Measurements from ENCODE around the gene PLEKHB2. TPM values are rescaled to one million over a fixed set of nuclear protein-coding genes. Genes with fewer than 3 reads are reported as not detected.

The PLEKHB2 gene
- total RNA-seq, 1 donor from 2014 or later, result 43.4 TPM

GRCh38 chr2:131152074-131152473 is 46.9 kb downstream of the PLEKHB2 start:
- no peaks in the 10 kb centered on the region for H3K9me3 Mint-ChIP-seq
- TF ChIP-seq CTCF (conservative IDR thresholded peaks at IDR 0.05), result no peak
- DNase-seq (ENCODE audit: extremely low spot score, unreplicated experiment), result no peak
- H3K27ac Mint-ChIP-seq, result no peak overlapping the region
- H3K27me3 Mint-ChIP-seq, result peaks cover 3% of the 10 kb centered on the region
- peaks cover 6% of the 10 kb centered on the region for H3K4me1 Mint-ChIP-seq (ENCODE audit: unreplicated experiment)
- H3K36me3 Mint-ChIP-seq, result peaks cover 7% of the 10 kb centered on the region
- no peak overlapping the region for H3K4me3 Mint-ChIP-seq

GRCh38 chr2:131153529-131153928 is 48.4 kb downstream of the PLEKHB2 start:
- H3K27me3 Mint-ChIP-seq, result peaks cover 9% of the 10 kb centered on the region
- peak overlapping the region; percentile 64 for H3K27ac Mint-ChIP-seq
- no peaks in the 10 kb centered on the region for H3K9me3 Mint-ChIP-seq
- H3K4me3 Mint-ChIP-seq, result no peak overlapping the region
- no peak for DNase-seq (ENCODE audit: extremely low spot score, unreplicated experiment)
- no peak for TF ChIP-seq CTCF (conservative IDR thresholded peaks at IDR 0.05)
- peaks cover 6% of the 10 kb centered on the region for H3K4me1 Mint-ChIP-seq (ENCODE audit: unreplicated experiment)
- peaks cover 7% of the 10 kb centered on the region for H3K36me3 Mint-ChIP-seq

GRCh38 chr2:131154071-131154531 is 49.0 kb downstream of the PLEKHB2 start:
- Mint-ChIP-seq H3K4me1 (ENCODE audit: unreplicated experiment) (peaks cover 6% of the 10 kb centered on the region), H3K4me3 (no peak overlapping the region), H3K27me3 (peaks cover 9% of the 10 kb centered on the region), H3K9me3 (no peaks in the 10 kb centered on the region), H3K27ac (peak overlapping the region; percentile 64), H3K36me3 (peaks cover 7% of the 10 kb centered on the region)
- peak; percentile 91 for TF ChIP-seq CTCF (conservative IDR thresholded peaks at IDR 0.05)
- DNase-seq (ENCODE audit: extremely low spot score, unreplicated experiment), result no peak

GRCh38 chr2:131154647-131155046 is 49.5 kb downstream of the PLEKHB2 start:
- Mint-ChIP-seq H3K27ac (no peak overlapping the region), H3K27me3 (peaks cover 9% of the 10 kb centered on the region)

GRCh38 chr2:131155208-131155855 is 50.2 kb downstream of the PLEKHB2 start:
- Mint-ChIP-seq H3K36me3 (no peaks in the 10 kb centered on the region), H3K27ac (no peak overlapping the region), H3K9me3 (no peaks in the 10 kb centered on the region), H3K4me1 (ENCODE audit: unreplicated experiment) (peaks cover 6% of the 10 kb centered on the region), H3K27me3 (peaks cover 9% of the 10 kb centered on the region), H3K4me3 (no peak overlapping the region)
- TF ChIP-seq CTCF (conservative IDR thresholded peaks at IDR 0.05), result no peak
- no peak for DNase-seq (ENCODE audit: extremely low spot score, unreplicated experiment)

More at GRCh38 chr2:131154647-131155046, 49.5 kb downstream of the PLEKHB2 start:
- Mint-ChIP-seq H3K9me3 (no peaks in the 10 kb centered on the region), H3K4me3 (no peak overlapping the region), H3K36me3 (peaks cover 2% of the 10 kb centered on the region), H3K4me1 (ENCODE audit: unreplicated experiment) (peaks cover 6% of the 10 kb centered on the region)
- no peak for TF ChIP-seq CTCF (conservative IDR thresholded peaks at IDR 0.05)
- DNase-seq (ENCODE audit: extremely low spot score, unreplicated experiment), result no peak

Measured in type B pancreatic cell (in vitro differentiated cells).